ENCODE data around the gene CXCR5.
A peak's percentile ranks its signal among the peaks of the same experiment; 100 is the strongest.
"Not testable (repeated sequence)": the region's sequence is repeated elsewhere in the genome, so short reads cannot be mapped to it uniquely, and the experiment has no call there.

Gene CXCR5, protein sequence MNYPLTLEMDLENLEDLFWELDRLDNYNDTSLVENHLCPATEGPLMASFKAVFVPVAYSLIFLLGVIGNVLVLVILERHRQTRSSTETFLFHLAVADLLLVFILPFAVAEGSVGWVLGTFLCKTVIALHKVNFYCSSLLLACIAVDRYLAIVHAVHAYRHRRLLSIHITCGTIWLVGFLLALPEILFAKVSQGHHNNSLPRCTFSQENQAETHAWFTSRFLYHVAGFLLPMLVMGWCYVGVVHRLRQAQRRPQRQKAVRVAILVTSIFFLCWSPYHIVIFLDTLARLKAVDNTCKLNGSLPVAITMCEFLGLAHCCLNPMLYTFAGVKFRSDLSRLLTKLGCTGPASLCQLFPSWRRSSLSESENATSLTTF

GRCh38 chr11:118883368-118884071 lies at the start of gene CXCR5:
TSS of gene CXCR5 (plus strand) at chr11:118883892. CDS start at chr11:118883942, 50 bp downstream.
- peak; percentile 89 for DNase-seq

- no peak for DNase-seq
These were observed 49.2 kb upstream of the CXCR5 start for GRCh38 chr11:118834427-118835028.

DNA sequence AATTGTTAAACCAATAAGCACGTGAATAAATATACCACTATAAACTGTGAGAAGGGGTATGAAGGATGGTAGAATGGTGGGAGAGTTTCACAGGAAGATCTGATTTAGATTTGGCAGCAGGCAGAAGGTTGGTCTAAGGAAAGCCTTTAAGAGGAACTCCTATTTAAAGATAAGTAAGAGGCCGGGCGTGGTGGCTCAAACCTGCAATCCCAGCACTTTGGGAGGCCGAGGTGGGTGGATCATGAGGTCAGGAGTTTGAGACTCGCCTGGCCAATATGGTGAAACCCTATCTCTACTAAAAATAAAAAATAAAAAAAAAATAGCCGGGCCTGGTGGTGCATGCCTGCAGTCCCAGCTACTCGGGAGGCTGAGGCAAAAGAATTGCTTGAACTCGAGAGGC lies 45.8 kb upstream of the CXCR5 start:
- no peak for DNase-seq

DNA sequence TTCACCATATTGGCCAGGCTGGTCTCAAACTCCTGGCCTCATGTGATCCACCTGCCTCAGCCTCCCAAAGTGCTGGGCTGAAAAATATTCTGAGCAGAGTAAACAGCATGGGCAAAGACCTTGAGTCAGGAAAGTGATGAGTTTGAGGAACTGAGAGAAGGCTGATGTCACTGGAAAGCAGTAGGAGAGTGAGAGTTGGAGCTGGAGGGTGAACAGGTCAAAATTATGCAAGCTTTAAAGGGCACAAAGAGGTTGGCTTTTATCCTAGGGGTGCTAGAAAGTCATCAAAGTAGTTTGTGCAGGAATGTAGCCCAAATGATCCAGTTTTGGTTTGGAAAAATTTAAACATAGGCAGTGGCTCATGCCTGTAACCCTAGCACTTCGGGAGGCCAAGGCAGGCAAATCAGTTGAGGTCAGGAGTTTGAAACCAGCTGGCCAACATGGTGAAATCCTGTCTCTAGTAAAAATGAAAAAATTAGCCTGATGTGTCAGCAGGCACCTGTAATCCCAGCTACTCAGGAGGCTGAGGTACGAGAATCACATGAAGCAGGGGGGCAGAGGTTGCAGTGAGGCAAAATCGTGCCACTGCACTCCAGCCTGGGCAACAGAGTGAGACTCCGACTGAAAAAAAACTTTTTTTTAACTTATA lies 44.7 kb upstream of the CXCR5 start:
- DNase-seq: no peak

DNA sequence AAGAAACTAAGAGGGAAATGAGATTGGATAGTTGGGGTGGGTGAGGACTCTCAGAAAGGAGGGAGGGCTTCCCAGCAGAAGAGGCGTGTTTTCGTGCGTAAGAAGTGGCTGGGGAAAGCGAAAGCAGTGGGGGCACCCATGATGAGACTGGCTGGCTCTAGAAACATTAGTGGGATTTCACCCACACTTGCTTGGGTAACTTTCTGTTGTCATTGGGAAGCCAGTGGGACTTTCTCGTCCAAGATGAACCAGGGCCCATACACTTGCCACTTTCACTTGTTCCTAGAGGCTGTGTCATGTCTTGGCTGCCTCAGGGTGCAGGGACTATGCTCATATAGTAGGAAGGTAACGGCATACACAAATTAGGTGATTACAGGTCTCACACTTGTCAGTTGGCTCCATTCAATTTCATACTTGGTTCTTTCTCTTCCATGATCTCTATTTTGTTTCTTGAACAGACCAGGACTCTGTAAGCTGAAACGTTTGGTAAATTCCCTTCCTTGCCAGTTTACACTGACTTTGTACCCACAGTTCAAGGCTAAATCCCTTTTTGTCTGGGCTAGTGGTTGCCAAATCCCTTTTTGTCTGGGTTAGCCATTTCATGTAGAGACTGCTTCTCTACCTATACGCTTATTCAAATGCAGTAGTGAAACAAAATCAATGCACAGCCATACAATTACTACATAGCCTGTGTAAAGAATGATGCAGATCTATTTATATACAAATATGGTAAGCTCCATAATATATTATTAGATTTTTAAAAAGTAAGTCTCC lies 42.0 kb upstream of the CXCR5 start:
- DNase-seq: no peak

DNA sequence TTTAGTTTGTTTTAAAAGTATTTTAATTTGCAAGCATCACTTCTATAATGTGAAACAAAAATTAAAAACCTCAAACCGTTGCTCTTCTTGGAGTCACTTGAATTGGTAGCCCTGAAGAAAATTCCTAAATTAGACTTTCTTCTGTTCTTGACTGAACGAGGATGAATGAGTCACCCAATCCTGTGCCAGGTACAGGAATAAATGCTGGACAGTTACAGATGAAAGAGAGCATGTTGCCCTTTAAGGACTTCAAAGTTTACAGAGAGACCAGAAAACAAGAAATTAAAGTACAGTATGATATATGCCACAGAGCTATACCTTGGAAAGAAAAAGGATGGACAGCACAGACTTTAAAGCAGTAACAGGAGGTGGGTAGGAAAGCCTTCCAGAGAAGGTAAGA lies 41.3 kb upstream of the CXCR5 start:
- no peak for DNase-seq

- not testable (repeated sequence) for DNase-seq
These were observed 40.8 kb upstream of the CXCR5 start for GRCh38 chr11:118842843-118843242.

- DNase-seq: no peak
These were observed 40.1 kb upstream of the CXCR5 start for GRCh38 chr11:118843565-118843964.

DNA sequence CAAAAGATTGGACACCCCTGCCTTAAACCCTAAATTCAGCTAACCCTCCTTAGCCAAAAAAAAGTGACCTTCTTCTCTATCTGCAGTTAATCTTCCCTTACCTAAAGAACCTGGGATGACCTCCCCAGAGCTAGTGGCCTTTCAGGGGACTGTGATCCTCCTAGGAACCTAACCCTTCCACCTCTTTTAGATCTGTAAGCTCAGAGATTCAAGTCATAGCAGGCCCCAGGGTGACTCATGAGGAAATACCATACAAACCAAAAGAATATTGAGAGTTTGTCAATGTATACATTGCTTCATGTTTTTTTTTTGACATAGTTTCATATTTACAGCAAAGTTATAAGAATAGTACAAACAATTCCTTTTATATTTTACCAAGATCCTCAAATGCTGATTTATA lies 38.3 kb upstream of the CXCR5 start:
- no peak for DNase-seq

GRCh38 chr11:118846181-118846935 lies 37.3 kb upstream of the CXCR5 start:
- DNase-seq: peak; percentile 64

- DNase-seq: no peak
These were observed 33.9 kb upstream of the CXCR5 start for GRCh38 chr11:118849825-118850224.

GRCh38 chr11:118851970-118852369 lies 31.7 kb upstream of the CXCR5 start:
- no peak for DNase-seq

GRCh38 chr11:118853678-118854077 lies 30.0 kb upstream of the CXCR5 start:
- DNase-seq: no peak

DNA sequence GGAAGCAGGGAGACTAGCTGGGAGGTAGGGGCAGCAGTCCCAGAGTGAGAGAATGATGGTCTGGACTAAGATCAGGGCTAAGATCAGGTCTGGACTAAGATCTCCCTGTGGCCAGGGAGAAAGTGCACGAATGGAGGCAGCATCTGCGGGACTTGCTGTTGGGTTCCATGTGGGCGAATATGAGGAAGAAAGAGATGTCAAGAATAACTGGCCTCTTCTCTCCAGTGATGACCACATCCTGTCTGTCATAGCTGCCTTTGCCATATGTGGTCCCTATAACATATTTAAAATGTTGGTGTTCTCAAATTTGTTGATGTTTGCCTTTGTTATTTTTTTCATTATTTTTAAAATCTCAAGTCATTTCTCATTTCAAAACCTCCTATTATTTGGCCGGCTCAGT lies 27.4 kb upstream of the CXCR5 start:
- no peak for DNase-seq

DNA sequence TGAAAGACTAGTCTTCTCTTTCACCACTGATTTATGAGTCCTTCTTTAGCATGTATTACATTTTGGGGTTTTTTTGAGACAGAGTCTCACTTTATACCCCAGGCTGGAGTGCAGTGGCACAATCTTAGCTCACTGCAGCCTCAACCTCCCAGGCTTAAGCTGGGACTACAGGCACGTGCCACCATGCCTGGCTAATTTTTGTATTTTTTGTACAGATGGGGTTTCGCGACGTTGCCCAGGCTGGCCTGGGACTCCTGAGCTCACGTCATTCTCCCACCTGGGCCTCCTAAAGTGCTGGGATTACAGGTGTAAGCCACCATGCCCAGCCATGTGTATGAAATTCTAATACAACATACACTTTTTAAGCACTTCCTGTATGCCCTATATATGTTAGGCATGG lies 26.3 kb upstream of the CXCR5 start:
- no peak for DNase-seq

GRCh38 chr11:118859973-118860372 lies 23.7 kb upstream of the CXCR5 start:
- DNase-seq: no peak

DNA sequence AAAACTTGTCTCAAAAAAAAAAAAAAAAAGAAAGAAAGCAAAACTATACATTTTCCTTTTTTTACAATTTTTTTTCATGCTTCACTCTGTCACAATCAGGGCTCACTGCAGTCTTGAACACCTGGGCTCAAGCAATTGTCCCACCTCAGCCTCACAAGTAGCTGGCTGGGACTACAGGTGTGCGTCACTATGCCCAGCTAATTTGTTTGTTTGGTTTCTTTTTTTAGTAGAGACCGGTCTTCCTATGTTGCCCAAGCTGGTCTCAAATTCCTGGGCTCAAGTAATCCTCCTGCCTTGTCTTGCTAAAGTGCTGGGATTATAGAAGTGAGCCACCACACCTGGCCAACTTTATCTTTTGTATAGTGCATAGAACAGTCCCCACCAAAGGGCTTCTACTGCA lies 15.0 kb upstream of the CXCR5 start:
- no peak for DNase-seq

- no peak for DNase-seq
These were observed 13.0 kb upstream of the CXCR5 start for GRCh38 chr11:118870396-118871343.

GRCh38 chr11:118872403-118872821 lies 11.3 kb upstream of the CXCR5 start:
- DNase-seq: no peak

DNA sequence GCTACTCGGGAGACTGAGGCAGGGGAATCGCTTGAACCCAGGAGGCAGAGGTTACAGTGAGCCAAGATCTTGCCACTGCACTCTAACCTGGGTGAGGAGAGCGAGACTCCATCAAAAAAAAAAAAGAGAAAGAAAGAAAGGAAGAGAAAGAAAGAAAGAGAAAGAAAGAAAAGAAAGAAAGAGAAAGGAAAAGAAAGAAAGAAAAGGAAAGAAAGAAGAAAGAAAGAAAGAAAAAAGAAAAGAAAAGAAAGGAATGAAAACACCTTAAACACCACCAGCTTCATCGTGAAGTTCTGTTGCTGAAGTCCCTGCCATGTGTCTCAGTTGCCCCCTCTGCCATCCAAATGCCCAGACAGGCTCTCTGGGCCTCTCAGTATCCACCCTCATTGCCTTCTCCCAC lies 9.9 kb upstream of the CXCR5 start:
- no peak for DNase-seq

DNA sequence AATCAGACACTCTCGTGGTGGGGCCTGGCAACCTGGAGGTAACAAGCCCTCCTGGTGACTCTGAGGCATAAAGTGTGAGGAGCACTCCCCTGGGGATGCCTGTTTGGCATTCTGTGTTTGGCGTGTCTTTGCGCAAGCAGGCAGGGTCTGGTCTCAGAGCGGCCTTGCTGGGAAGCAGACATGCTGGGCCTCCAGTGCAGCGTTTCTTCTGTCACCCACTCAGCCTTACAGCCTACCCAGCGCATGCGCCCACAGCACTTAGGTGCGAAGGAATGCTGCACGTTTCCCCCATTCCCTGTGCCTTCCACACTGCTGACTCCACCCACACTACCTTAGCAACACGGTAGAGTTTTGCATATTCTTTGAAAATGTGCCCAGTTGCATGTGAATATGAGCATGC lies 7.4 kb upstream of the CXCR5 start:
- no peak for DNase-seq
